ENCODE measurements around the gene MPL. TPM values are rescaled to one million over a fixed set of nuclear protein-coding genes. Genes with fewer than 3 reads are reported as not detected.

The MPL gene
- total RNA-seq, 2 experiments from 2014 or later, result not detected

DNA sequence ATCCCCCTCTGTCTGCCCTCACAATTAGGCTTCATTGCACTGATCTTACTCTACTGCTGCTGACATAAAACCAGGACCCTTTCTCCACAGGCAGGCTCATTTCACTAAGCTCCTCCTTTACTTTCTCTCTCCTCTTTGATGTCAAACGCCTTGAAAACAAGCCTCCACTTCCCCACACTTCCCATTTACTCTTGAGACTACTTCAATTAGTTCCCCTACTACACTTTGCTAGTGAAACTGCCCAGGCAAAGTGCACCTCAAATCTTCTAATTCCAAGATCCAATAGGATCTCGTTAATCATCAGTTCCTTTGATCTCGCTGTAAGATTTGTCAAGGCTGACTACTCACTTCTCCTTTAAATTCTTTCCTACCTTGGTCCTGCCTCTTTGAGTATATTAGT is 15.3 kb downstream of the MPL start:
- H3K4me3 Mint-ChIP-seq, result no peak overlapping the region
- DNase-seq, result no peak

DNA sequence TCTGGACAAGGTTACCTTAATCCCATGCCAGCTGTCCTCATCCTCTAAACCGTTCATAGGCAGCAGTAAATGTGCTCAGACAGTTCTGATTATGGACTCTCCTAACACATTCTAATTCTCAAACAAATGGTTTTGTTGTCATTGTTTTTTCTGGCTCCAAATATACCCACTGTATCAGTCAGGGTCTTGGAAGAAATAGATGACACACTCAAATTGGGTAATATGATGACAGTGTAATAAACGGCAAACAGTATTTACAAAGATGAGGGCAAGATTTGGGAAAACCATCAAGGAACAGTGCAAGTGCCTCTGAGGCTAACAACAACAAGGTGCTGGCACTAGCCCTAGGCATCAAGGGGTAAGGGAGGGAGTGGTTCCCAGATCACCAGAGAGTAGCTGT is 16.9 kb downstream of the MPL start:
- Mint-ChIP-seq H3K4me3 (no peak overlapping the region), H3K4me1 (peaks cover 12% of the 10 kb centered on the region), H3K27me3 (no peaks in the 10 kb centered on the region), H3K36me3 (peaks cover 13% of the 10 kb centered on the region), H3K9me3 (no peaks in the 10 kb centered on the region), H3K27ac (no peak overlapping the region)
- DNase-seq, result no peak

More for the DNA sequence above, 15.3 kb downstream of the MPL start:
- no peaks in the 10 kb centered on the region for H3K27me3 Mint-ChIP-seq
- H3K4me1 Mint-ChIP-seq, result peaks cover 14% of the 10 kb centered on the region
- H3K9me3 Mint-ChIP-seq, result no peaks in the 10 kb centered on the region
- peaks cover 9% of the 10 kb centered on the region for H3K36me3 Mint-ChIP-seq
- H3K27ac Mint-ChIP-seq, result no peak overlapping the region

DNA sequence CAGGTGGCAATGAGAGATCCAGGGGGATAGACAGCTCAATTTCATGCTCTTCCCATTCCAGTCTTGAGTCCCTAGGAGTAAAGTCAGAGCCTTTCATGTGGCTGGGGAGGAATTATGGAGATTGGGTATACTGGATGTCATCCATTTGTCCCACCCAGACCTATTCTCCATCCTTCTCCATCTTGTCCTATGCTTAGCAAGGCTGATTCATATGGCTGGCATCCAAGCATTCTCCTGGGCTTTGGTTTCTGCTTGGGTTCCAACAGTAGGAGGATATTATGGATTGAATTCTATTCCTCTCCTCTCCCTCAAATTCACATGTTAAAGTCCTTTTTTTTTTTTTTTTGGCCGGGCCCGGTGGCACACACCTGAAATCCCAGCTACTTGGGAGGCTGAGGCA is 17.3 kb downstream of the MPL start:
- Mint-ChIP-seq H3K9me3 (no peaks in the 10 kb centered on the region), H3K27ac (no peak overlapping the region), H3K4me1 (peaks cover 14% of the 10 kb centered on the region), H3K36me3 (peaks cover 18% of the 10 kb centered on the region), H3K27me3 (no peaks in the 10 kb centered on the region), H3K4me3 (no peak overlapping the region)
- DNase-seq, result no peak

DNA sequence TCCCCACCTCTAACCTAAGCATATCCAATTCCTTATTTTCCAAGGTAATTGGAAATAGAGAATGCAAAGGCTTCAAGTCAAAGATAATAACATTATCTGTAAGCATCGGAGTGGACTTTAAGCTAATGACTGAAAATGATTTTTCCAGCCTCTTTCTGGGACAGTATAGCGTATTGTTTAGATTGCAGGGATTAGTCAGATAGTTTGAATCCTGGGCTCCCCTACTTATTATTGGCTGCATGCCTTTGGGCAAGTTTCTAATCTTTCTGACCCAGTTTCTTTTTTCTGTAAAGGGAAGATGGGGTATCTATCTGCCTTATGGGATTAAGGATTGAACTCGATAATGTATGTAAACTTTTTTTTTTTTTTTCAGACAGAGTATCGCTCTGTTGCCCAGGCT is 19.6 kb downstream of the MPL start:
- Mint-ChIP-seq H3K4me1 (peaks cover 26% of the 10 kb centered on the region), H3K36me3 (peaks cover 39% of the 10 kb centered on the region), H3K27me3 (no peaks in the 10 kb centered on the region), H3K27ac (no peak overlapping the region), H3K4me3 (peak overlapping the region; percentile 90), H3K9me3 (no peaks in the 10 kb centered on the region)
- no peak for DNase-seq

DNA sequence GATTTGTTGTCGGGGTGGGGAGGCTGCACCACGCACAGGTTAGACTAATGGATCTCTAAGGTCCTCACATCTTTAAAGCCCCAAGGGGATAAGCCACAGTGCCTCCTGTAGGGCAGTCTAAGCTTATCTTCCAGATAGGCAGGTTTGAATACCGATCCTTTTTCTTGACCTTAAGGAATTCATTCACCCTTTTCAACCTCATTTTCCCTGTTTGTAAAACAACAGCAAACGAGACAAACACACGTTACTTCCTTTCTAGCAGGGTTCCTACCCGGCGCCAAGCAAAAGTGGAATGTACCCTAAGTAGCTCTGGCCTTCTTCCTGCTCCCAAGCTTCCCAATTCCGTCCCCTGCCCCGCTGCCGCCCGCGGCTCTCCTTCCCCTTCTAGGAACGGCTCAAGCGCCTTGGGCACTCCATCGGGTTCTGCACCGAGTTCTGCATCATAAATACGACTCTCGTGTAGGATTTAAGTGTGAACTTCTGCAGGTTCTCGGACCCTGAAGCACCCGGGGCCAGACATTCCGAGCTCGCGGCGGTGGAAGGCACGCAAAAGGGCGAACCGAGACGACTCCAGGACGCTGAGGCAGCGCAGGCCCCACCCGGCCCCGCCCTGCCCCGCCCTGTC is 20.6 kb downstream of the MPL start:
- H3K36me3 Mint-ChIP-seq, result peaks cover 46% of the 10 kb centered on the region
- peak overlapping the region; percentile 90 for H3K4me3 Mint-ChIP-seq
- H3K9me3 Mint-ChIP-seq, result no peaks in the 10 kb centered on the region
- peaks cover 26% of the 10 kb centered on the region for H3K4me1 Mint-ChIP-seq
- no peaks in the 10 kb centered on the region for H3K27me3 Mint-ChIP-seq
- peak overlapping the region; percentile 82 for H3K27ac Mint-ChIP-seq
- peak; percentile 25 for DNase-seq

DNA sequence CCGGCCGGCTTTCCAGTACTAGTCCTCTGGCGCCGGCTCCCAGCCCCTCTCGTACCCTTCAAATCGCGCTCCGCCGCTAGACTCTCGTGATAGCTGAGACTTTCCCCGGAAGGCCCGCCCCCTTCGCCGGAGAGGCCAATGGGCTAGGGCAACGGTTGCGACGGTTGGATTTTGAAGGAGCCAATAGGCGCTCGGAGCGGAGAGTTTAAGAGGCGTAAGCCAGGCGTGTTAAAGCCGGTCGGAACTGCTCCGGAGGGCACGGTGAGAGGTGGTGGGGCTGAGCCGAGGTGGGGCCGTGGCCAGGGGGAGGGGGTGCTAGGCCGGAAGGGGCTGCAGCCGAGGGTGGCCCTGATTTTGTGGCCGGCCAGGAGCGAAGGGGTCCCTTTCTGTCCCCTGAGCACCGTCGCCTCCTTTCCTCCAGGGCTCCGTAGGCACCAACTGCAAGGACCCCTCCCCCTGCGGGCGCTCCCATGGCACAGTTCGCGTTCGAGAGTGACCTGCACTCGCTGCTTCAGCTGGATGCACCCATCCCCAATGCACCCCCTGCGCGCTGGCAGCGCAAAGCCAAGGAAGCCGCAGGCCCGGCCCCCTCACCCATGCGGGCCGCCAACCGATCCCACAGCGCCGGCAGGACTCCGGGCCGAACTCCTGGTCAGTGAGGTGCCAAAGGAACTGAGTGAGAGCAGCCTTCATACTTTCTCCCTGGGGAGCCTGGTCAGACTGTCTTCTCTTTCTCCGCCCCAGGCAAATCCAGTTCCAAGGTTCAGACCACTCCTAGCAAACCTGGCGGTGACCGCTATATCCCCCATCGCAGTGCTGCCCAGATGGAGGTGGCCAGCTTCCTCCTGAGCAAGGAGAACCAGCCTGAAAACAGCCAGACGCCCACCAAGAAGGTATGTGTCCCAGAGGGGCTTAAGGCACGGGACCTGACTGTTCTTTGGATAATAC is 21.4 kb downstream of the MPL start, which contains the start of gene CDC20:
Gene CDC20 (plus strand): TSS at position 236 of the 948 bp plus-strand sequence. CDS start 235 bp downstream, at position 471.
- Mint-ChIP-seq H3K4me1 (peaks cover 26% of the 10 kb centered on the region), H3K27ac (peak within 1 kb of the TSS; percentile 82), H3K27me3 (no peaks in the 10 kb centered on the region), H3K36me3 (peaks cover 50% of the 10 kb centered on the region), H3K9me3 (no peaks in the 10 kb centered on the region), H3K4me3 (peak within 1 kb of the TSS; percentile 90)
- peak; percentile 99 for DNase-seq

DNA sequence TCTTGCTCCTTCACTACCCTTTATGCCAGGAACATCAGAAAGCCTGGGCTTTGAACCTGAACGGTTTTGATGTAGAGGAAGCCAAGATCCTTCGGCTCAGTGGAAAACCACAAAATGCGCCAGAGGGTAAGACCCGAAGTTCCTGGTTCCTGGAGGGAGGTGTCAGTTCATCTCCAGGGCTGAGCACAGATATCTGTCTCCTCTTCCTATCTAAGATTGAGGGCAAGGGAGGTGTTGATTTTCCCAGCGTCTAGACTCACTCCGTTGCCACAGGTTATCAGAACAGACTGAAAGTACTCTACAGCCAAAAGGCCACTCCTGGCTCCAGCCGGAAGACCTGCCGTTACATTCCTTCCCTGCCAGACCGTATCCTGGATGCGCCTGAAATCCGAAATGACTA is 22.1 kb downstream of the MPL start:
- Mint-ChIP-seq H3K36me3 (peaks cover 49% of the 10 kb centered on the region), H3K9me3 (no peaks in the 10 kb centered on the region), H3K4me3 (peak overlapping the region; percentile 90), H3K27me3 (no peaks in the 10 kb centered on the region), H3K4me1 (peaks cover 26% of the 10 kb centered on the region), H3K27ac (peak overlapping the region; percentile 77)
- DNase-seq, result no peak

DNA sequence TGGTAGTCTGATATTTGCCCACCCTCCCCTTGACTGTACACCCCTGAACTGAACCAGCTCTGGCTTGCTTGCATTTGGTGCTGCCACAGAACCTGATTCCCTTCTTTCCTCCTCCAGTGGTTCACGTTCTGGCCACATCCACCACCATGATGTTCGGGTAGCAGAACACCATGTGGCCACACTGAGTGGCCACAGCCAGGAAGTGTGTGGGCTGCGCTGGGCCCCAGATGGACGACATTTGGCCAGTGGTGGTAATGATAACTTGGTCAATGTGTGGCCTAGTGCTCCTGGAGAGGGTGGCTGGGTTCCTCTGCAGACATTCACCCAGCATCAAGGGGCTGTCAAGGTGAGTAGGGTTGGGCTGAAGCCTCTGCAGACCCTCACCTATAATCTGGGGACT is 23.0 kb downstream of the MPL start:
- H3K4me1 Mint-ChIP-seq, result peaks cover 33% of the 10 kb centered on the region
- no peak overlapping the region for H3K27ac Mint-ChIP-seq
- no peak for DNase-seq
- H3K9me3 Mint-ChIP-seq, result no peaks in the 10 kb centered on the region
- peak overlapping the region; percentile 90 for H3K4me3 Mint-ChIP-seq
- H3K27me3 Mint-ChIP-seq, result no peaks in the 10 kb centered on the region
- peaks cover 52% of the 10 kb centered on the region for H3K36me3 Mint-ChIP-seq

DNA sequence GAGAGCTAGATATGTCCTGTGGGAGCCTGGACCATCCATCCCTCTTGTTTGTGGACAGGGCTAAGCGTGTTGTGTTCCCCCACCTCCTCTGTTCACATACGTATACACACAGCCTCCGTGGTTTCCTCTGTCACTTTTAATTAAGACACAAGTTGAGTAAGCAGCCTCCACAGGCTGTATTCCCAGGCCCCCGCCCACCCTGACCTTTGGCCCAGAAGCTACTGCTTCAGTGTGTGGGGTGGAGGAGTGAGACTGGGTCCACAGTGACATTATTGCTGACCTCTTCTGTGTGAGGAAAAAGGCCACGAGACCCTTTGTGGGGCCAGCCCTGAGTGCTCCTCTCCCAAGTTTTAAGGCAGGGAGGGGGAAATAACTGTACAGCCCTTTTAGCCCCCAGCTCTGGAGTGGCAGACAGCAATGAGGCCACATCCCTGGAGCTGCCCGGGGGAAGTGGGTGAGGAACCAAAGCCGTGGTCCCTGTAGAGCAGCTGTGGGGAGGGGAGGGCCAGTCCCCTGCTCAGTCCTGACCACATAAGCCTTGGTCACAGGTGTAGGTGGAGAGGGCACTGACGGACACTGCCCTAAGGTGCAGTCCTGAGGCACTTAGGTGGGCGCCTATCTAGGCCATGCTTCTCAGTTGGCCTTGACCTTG is 25.8 kb downstream of the MPL start:
- Mint-ChIP-seq H3K27me3 (no peaks in the 10 kb centered on the region), H3K27ac (peak overlapping the region; percentile 7), H3K4me1 (peaks cover 35% of the 10 kb centered on the region), H3K36me3 (peaks cover 52% of the 10 kb centered on the region), H3K9me3 (no peaks in the 10 kb centered on the region), H3K4me3 (no peak overlapping the region)
- DNase-seq, result no peak

DNA sequence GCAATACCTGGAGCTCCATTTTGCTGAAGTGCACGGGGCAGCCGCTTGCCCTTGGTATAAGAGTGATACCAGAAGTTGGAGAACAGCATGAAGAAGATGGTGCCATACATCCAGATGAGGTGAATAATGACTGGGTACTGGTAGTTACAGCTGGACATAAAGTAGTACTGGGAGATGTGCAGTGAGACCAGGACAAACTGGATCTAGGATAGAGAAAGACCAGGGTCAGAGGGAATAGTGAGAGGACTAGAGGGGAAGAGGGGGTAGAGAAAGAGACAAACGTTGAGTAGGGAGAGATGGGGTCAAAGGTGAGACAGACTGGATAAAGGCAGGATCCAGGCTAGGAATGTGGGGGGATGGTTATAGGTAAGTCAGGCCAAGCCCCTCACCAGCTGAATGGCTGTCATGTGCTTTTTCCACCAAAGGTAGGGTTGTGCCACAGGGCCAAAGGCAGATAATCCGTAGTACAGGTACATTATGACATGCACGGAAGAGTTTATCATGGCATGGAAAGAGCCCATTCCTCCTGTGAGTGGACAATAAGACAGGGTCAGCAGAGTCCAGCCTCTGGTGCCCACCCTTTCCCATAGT is 26.4 kb downstream of the MPL start:
- no peak for DNase-seq
- Mint-ChIP-seq H3K27me3 (no peaks in the 10 kb centered on the region), H3K27ac (peak overlapping the region; percentile 28), H3K4me3 (no peak overlapping the region), H3K4me1 (peaks cover 35% of the 10 kb centered on the region), H3K9me3 (no peaks in the 10 kb centered on the region), H3K36me3 (peaks cover 53% of the 10 kb centered on the region)

DNA sequence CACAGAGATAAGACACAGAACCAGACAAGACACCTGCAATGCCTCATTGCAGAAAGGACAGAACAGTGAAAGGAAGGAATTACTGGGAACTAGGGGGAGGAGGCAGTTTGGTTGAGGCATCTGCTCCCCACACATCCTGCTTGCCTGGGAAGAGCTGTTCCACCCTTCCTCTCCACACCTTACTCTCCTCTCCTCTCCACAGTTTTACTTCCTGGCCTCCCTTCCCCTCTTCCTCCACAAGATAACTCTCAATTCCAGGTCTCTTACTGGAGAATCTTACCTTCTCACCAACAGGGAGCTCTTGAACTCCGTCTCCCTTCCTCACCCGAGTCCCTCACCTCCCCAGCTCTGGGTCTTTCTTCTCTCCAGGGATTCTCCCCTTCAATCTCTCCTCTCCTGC is 28.1 kb downstream of the MPL start:
- H3K4me1 Mint-ChIP-seq, result peaks cover 31% of the 10 kb centered on the region
- H3K4me3 Mint-ChIP-seq, result peak overlapping the region; percentile 93
- H3K9me3 Mint-ChIP-seq, result no peaks in the 10 kb centered on the region
- no peak for DNase-seq
- H3K27me3 Mint-ChIP-seq, result no peaks in the 10 kb centered on the region
- H3K36me3 Mint-ChIP-seq, result peaks cover 43% of the 10 kb centered on the region
- H3K27ac Mint-ChIP-seq, result peak overlapping the region; percentile 93

DNA sequence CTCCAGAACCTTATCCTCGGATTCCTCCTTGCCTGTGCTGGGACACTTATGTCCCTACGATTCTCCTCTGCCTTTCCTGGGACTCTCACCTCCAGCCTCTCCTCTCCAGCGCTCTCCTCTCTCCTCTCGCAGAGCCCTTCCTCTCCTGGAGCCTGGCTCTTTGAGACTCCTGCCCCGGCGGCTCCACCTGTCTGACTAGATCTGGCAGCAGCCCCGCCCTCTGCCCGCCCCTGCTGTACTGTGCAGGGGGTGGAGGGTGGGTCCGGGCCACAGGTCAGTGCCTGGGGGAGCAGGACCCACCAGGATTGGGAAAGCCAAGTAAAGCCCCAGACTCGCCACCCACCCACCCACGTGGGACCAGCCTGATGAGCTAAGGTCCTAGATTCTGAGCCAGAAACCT is 28.6 kb downstream of the MPL start:
- H3K4me1 Mint-ChIP-seq, result peaks cover 31% of the 10 kb centered on the region
- peaks cover 39% of the 10 kb centered on the region for H3K36me3 Mint-ChIP-seq
- H3K4me3 Mint-ChIP-seq, result peak overlapping the region; percentile 93
- H3K27ac Mint-ChIP-seq, result peak overlapping the region; percentile 93
- no peak for DNase-seq
- H3K27me3 Mint-ChIP-seq, result no peaks in the 10 kb centered on the region
- H3K9me3 Mint-ChIP-seq, result no peaks in the 10 kb centered on the region

DNA sequence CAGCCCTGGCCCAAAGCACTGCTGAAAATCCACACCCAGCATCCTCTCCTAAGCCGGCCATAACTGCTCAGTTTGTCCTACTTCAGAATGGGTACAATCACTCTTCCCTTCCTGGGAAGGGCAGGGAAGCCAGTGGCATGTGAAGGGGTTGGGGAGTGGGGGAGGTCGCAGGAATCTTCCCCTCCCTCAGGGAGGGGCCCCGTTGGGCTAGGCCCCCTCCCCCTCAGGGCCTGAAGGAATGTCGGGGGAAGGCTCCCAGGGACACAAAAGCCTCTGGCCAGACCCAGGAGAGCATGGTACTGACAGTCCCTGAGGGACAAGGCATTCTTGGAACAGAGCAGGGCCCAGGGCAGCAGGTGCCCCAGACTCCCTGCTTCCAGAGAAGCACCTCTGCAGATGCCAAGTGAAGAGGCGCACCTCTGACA is 29.0 kb downstream of the MPL start:
- H3K4me1 Mint-ChIP-seq, result peaks cover 28% of the 10 kb centered on the region
- peaks cover 35% of the 10 kb centered on the region for H3K36me3 Mint-ChIP-seq
- H3K9me3 Mint-ChIP-seq, result no peaks in the 10 kb centered on the region
- H3K4me3 Mint-ChIP-seq, result peak overlapping the region; percentile 93
- H3K27ac Mint-ChIP-seq, result peak overlapping the region; percentile 93
- H3K27me3 Mint-ChIP-seq, result no peaks in the 10 kb centered on the region
- DNase-seq, result no peak

DNA sequence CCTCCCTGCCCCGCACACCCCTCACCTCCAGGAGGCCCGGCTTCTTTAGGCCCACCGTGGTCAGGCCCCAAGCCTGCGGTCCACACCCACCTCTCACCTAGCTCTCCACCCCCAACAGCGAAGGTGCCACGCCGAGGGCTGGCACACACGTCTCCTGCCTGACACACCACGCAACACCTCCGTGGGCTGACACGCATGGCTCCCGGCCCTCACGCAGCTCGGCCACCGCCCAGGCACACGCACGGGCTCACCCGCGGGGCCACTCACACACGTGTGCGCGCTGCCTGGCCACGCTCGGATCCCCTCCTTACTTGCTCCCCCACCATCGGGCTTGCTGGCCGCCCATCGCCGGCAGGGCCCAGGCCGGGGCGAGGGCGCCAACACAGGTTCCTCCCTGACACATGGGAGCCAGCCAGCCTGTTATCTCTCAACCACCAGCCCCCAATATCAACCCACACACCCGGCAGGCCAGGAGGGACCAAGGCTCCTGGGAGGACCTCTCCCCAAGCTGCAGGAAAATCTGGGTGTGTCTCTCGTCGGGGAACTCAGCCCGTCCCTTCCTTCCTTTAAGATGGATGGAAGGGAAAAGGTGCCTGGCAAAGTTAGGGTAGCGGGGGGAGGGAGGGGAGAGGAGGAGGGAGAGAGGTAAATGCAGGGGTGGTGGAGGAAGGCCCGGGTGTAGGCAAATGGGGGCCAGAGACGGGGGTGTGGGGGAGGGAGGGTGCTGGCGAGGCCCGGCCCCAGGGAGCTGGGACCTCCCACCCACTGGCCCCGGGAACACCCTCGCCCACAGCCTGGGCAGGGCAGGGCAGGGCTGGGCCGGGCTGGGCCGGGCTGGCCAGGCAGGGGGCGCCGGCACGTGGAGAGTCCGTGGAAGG is 29.6 kb downstream of the MPL start:
- peak; percentile 43 for DNase-seq
- H3K27me3 Mint-ChIP-seq, result no peaks in the 10 kb centered on the region
- no peaks in the 10 kb centered on the region for H3K9me3 Mint-ChIP-seq
- H3K4me1 Mint-ChIP-seq, result peaks cover 24% of the 10 kb centered on the region
- H3K36me3 Mint-ChIP-seq, result peaks cover 28% of the 10 kb centered on the region
- H3K27ac Mint-ChIP-seq, result peak overlapping the region; percentile 93
- H3K4me3 Mint-ChIP-seq, result peak overlapping the region; percentile 93

All from activated naive CD8-positive, alpha-beta T cell treated with anti-CD3 and anti-CD28 coated beads for 36 hours (primary cell).